GM21737 (cell line): ENCODE measurements around the gene CALML6.
A peak's percentile ranks its signal among the peaks of the same experiment; 100 is the strongest.
"Not testable (repeated sequence)": the region's sequence is repeated elsewhere in the genome, so short reads cannot be mapped to it uniquely, and the experiment has no call there.

Experiments used
- ATAC-seq: cut with Tn5 transposase; IDR thresholded peaks from one replicate; pipeline ENCODE4 v1.9.1; 2021; ENCODE audit warnings: mild to moderate bottlenecking, moderate library complexity; ENCODE audit not compliant: unreplicated experiment

Gene CALML6, protein sequence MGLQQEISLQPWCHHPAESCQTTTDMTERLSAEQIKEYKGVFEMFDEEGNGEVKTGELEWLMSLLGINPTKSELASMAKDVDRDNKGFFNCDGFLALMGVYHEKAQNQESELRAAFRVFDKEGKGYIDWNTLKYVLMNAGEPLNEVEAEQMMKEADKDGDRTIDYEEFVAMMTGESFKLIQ

DNA sequence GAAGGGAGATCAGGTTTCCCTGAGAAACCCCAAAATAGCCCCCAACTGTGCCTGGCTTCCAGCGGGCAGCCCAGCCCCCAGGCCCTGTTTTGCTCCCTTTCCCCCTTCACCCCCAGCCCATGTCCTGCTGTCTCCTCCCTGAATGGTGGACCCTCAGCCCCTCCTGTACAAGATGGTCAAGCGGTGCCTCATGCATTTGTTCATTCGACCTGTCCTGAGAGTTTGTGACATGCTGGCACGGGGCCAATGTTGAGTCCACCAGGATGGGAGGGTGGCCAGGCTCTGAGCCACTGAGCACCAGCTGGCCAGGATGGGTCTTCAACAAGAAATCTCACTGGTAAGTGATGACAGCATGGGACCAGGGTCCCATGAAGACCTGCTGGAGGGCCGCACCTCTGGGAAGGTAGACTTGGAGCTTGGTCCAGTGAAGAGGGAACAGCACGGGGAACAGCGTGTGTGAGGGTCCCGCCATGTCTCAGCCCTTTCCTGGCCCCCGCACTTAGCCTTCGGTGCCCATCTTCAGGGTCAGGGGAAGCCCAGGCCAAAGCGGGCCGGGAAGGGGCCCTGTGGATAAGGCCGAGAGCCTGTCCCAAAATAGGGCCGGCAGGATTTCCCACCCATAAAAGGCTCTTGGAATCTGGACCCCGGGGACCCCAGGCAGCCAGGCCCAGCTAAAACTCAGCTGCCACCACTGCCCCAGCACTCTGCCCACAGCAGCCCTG lies at the start of gene CALML6:
Gene CALML6, plus strand, starts transcription at position 290 of the 722 bp plus-strand sequence. Its CDS starts 21 bp downstream, at position 311.
- no peak for ATAC-seq

- ATAC-seq, result no peak
Observed at GRCh38 chr1:1867164-1867563, 47.9 kb upstream of the CALML6 start.

GRCh38 chr1:1869469-1869868 lies 45.6 kb upstream of the CALML6 start:
- no peak for ATAC-seq

DNA sequence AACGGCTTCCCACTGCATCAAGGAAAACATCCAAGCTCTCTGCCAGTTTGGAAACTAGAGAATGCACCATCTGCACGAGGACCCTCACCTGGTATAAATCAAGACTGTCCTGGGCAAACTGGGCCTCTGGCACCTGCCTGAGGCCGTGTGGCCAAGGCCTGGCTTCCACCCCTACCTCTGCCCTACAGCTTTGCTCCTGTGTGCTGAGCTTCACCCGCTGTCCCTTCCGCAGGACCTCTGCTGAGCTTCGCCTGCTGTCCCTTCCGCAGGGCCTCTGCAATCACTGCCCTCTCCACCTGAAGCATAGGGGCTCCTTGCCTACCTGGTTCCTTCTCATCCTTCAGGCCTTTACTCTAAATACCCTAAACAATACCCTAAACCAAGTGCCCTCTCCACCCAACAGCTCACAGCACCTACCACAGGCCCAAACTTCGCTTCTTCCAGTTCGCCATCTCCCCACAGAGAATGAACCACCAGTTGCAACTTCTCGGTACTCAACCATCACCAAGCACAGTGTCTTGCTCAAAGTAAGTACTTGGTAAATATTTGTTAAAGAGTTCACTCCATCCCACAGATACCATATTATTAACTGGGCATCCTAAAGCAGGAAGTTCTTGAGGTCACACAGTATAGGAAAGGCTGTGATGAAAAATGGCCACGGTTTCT lies 42.6 kb upstream of the CALML6 start:
- ATAC-seq, result no peak

- ATAC-seq, result no peak
Observed at GRCh38 chr1:1873186-1873585, 41.9 kb upstream of the CALML6 start.

DNA sequence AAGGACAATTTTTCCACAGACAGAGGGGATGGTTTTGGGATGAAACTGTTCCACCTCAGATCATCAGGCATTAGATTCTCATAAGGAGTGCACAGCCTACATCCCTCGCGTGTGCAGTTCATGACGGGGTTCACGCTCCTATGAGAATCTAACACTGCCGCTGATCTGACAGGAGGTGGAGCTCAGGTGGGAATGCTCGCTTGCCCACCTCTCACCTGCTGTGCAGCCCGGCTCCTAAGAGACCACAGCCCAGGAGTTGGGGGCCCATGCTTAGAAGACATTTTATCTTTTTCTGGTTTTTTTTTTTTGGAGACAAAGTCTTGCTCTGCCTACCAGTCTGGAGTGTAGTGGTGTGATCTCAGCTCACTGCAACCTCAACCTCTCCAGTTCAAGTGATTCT lies 40.2 kb upstream of the CALML6 start:
- ATAC-seq, result no peak

GRCh38 chr1:1875932-1876331 lies 39.1 kb upstream of the CALML6 start:
- ATAC-seq, result no peak

DNA sequence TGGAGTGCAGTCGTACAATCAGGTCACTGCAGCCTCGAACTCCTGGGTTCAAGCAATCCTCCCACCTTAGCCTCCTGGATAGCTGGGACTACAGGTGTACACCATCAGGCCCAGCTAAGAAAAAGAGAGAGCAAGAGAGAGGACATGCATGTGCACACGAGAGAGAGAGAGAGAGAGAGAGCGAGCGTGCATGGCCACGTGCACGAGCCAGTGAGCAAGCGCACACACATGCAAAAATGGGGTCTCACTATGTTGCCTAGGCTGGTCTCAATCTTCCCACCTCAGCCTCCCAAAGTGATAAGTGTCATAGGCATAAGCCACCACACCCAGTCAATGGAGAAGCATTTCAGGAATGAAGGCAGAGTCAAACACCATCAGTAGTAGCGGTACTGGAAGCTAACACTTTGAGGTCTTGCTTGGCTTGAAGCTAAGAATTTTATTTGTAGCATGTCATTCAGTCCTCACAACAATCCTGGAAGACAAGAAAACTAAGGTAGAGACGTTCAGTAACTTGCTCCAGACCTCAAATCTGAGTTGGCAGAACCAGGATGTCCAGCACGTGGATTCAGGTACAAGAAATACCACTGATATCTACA lies 38.6 kb upstream of the CALML6 start:
- no peak for ATAC-seq

GRCh38 chr1:1877865-1878436 lies 37.1 kb upstream of the CALML6 start:
- ATAC-seq, result no peak

DNA sequence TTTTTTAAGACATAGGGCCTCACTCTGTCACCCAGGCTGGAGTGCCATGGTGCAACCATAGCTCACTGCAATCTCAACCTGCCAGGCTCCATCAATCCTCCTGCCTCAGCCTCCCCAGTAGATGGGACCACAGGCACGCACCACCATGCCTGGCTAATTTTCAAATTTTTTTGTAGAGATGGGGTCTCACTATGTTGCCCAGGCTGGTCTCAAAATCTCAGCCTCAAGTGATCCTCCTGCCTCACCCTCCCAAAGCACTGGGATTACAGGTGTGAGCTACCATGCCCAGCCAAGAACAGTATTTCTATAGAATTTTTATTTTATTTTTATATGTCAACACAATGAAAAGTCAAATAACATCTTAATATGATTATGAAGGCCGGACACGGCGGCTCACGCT lies 35.1 kb upstream of the CALML6 start:
- no peak for ATAC-seq

GRCh38 chr1:1880617-1881312 lies 34.3 kb upstream of the CALML6 start:
- no peak for ATAC-seq

DNA sequence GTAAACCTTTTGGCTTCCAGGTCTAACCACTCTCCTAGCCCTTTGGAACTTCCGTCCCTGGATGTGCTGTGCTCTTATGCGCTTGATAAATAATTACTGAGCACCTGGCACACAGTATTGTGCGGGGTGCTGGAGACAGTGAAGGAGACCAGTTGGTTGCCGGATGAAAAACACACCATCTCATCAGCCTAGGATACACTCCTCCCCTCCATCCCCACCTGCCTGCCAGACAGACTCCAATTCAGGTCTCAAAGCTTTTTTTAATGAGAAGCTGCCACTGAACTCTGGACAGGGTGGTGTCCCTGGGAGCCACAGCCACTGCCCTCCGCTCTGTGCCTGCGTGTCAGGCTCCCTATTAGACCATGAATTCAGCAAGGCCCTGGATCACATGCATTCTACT lies 33.3 kb upstream of the CALML6 start:
- no peak for ATAC-seq

GRCh38 chr1:1883092-1883873 lies 31.8 kb upstream of the CALML6 start:
- no peak for ATAC-seq

DNA sequence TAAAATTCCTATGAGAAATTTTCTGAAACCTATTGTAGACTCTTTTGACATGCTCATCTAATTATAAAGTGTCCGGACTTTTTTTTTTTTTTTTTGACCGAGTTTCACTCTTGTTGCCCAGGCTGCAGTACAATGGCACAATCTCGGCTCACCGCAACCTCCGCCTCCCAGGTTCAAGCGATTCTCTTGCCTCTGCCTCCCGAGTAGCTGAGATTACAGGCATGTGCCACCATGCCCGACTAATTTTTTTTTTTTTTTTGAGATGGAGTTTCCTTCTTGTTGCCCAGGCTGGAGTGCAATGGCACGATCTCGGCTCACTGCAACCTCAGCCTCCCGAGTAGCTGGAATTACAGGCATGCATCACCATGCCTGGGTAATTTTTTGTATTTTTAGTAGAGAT lies 31.2 kb upstream of the CALML6 start:
- not testable (repeated sequence) for ATAC-seq

DNA sequence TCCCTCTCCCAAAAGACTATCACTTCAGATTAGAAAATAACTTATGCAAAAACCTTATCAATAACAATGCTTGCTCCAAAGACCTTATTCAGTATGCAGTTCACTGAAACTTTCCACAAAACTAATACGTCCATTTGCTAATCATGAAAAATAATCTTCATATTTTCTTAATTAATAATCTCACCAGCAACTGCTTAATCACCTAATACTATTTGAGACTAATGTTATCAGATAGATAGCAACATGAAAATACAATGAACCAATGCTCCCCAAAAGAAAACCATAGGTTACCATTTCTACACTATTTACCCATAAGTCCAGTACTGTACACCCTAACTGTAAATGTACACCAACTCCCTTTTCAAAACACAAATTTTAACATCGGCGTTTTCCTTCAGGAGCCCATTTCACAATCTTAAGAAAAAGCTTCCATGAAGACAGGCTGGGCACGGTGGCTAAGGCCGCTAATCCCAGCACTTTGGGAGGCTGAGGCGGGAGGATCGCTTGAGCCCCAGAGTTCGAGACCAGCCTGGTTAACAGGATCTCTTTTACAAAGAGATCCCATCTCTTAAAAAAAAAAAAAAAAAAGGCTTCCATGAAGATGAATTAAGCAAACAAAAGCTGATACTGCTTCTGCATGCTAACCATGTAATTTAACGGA lies 25.8 kb upstream of the CALML6 start:
- no peak for ATAC-seq

DNA sequence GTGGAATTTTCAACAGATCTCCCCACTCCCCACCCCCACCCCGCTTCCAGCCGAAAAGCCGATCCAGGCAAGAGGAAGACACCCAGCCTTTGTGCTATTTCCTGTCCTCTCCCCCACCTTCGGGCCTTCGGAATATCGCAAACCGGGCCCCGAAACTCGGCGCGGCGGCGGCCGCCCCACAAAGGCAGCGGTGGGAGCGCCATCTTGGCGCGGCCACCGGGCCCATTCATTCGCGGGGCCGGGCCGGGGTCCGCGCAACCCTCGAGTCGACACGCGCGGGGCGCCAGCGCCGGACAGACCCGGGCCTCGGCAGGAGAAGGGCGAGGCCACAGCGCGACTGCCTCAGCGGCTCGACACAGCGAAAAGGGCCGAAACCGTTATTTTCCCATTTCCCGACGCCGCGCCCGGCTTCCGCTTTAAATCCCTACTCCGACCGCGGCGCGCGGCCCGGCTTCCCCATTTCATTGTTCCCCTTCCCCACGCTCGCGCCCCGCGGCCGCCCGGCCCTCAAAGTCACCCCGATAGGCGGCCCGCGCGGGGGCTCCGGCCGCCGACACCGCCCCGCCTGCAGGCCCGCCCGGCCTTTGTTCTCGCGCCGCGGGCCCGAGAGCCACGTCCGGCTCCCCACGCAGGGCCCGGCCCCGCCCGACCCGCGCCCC lies 25.1 kb upstream of the CALML6 start:
- ATAC-seq, result peak; percentile 27

DNA sequence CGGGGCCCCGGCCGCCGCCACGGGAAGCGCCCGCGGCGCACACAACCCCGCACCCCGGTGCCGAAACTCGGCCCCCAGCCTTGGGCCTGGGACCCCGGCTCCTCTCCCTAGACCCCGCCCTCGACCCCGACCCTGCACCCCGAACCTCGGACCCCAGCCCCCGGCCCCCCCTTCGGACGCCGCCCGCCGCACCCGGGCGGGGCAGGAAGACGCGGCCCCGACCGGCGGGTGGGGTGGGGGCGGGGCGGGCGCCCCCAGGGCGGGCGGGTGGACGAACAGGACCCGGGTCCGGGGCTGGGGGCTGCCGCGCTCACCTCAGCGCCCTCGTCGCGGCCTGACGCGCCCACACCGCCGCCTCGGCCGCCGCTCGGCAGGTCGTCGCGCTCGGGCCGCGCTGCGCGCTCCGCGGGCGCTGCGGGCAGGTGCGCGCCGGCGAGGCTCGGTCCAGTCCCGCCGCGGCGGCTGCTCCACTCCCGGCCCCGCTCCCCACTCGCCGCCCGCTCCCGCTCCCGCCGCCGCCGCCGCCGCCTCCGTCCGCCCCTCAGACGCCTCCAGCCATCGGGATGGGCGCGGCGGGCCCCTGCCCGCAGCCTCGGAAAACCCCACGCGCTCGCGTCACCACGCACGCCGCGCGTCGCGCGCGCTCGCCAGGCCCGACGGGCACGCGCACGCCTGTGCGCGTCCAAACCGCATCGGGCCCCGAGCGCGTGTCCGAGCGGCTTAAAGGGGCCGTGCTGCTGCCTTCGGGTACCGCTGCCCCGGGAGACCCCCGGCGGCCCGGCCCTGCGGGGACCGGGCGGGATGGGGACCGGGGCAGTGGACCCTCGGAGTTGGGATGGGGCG lies 24.3 kb upstream of the CALML6 start, which contains the start of gene GNB1:
Gene GNB1, minus strand, starts transcription at position 582 of the 843 bp plus-strand sequence. CDS start 65,634 bp downstream, outside the sequence.
- peak; percentile 56 for ATAC-seq
